RWPE2 (cell line): ENCODE results near the gene REPIN1.

Source experiments
- ATAC-seq: fragments of 200-7000 bp; cut with Tn5 transposase; 3 replicates; pipeline ENCODE4 v1.9.1; 2021; ENCODE audit warnings: low read depth
- DNase-seq: peaks from one replicate; pipeline ENCODE4 v3.0.0-alpha.2; 2020; ENCODE audit warnings: low spot score
- H3K27ac ChIP-seq: fragments of 450-650 bp; 2 replicates; pipeline ENCODE4 v1.5.1; 2017; ENCODE audit warnings: mild to moderate bottlenecking; ENCODE audit not compliant: poor library complexity, severe bottlenecking
- H3K27me3 ChIP-seq: fragments of 250-450 bp; sonication (Bioruptor Pico); 2 replicates; pipeline ENCODE4 v1.5.1; 2021; ENCODE audit warnings: mild to moderate bottlenecking, moderate library complexity; ENCODE audit not compliant: insufficient read depth, poor library complexity, severe bottlenecking
- H3K36me3 ChIP-seq: fragments of 250-450 bp; sonication (Bioruptor Pico); 2 replicates; pipeline ENCODE4 v1.5.1; 2020; ENCODE audit warnings: low read depth, mild to moderate bottlenecking, moderate library complexity
- H3K4me1 ChIP-seq: fragments of 250-450 bp; sonication (Bioruptor Pico); 2 replicates; pipeline ENCODE4 v1.5.1; 2021; ENCODE audit warnings: mild to moderate bottlenecking, moderate library complexity; ENCODE audit not compliant: insufficient read depth, poor library complexity, severe bottlenecking
- H3K4me3 ChIP-seq: fragments of 250-450 bp; sonication (Bioruptor Pico); 2 replicates; pipeline ENCODE4 v1.5.1; 2021; ENCODE audit warnings: mild to moderate bottlenecking, moderate library complexity; ENCODE audit not compliant: severe bottlenecking
- H3K9me3 ChIP-seq: fragments of 250-450 bp; sonication (Bioruptor Pico); 2 replicates; pipeline ENCODE4 v1.5.1; 2021; ENCODE audit warnings: mild to moderate bottlenecking, moderate library complexity; ENCODE audit not compliant: severe bottlenecking
- CTCF ChIP-seq: fragments of 450-650 bp; IDR thresholded peaks from one replicate; pipeline ENCODE4 v1.5.1; 2017; ENCODE audit warnings: mild to moderate bottlenecking, moderate library complexity; ENCODE audit not compliant: poor library complexity, severe bottlenecking

Gene REPIN1

GRCh38 chr7:150340024-150340749 is 28.4 kb upstream of the REPIN1 start:
- no peaks in the 10 kb centered on the region for H3K4me1 ChIP-seq
- peak; percentile 30; the same call in 2 of the 3 replicates for ATAC-seq
- H3K27me3 ChIP-seq = peaks cover 33% of the 10 kb centered on the region
- no peak for DNase-seq
- peaks cover 11% of the 10 kb centered on the region for H3K9me3 ChIP-seq
- no peak overlapping the region for H3K4me3 ChIP-seq
- no peaks in the 10 kb centered on the region for H3K36me3 ChIP-seq
- no peak overlapping the region for H3K27ac ChIP-seq
- TF ChIP-seq CTCF = no peak

- Histone ChIP-seq H3K9me3 (peaks cover 11% of the 10 kb centered on the region), H3K4me3 (no peak overlapping the region), H3K4me1 (no peaks in the 10 kb centered on the region), H3K36me3 (no peaks in the 10 kb centered on the region), H3K27ac (no peak overlapping the region), H3K27me3 (peaks cover 33% of the 10 kb centered on the region)
- DNase-seq (no peak), ATAC-seq (no peak)
- no peak for TF ChIP-seq CTCF
Measured at GRCh38 chr7:150340875-150341262, 27.8 kb upstream of the REPIN1 start.

GRCh38 chr7:150341263-150342120 is 27.1 kb upstream of the REPIN1 start, which contains the start of gene RARRES2:
RARRES2 (minus strand) TSS chr7:150341629; CDS start chr7:150340609, 1,020 bp downstream.
- Histone ChIP-seq H3K27ac (no peak within 1 kb of the TSS), H3K4me3 (no peak within 1 kb of the TSS), H3K9me3 (peaks cover 11% of the 10 kb centered on the region), H3K36me3 (no peaks in the 10 kb centered on the region), H3K4me1 (no peaks in the 10 kb centered on the region), H3K27me3 (peaks cover 33% of the 10 kb centered on the region)
- ATAC-seq (no peak), DNase-seq (no peak)
- TF ChIP-seq CTCF = no peak

DNA sequence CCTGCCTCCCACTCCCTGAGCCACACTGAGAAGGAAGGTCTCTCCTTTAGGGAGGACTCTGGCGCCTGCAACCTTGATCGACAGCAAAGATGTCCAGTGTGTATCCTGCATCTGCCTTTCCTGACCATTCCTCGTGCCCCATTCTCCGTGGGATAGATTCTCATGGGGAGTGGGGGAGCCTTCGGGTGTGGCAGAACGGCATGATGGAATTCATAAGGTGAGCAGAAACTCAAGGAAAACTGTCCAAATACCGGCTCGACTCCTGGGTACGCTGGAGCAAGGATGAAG is 26.6 kb upstream of the REPIN1 start:
- Histone ChIP-seq H3K9me3 (peaks cover 11% of the 10 kb centered on the region), H3K27me3 (peaks cover 33% of the 10 kb centered on the region), H3K4me3 (no peak overlapping the region), H3K27ac (no peak overlapping the region), H3K4me1 (no peaks in the 10 kb centered on the region), H3K36me3 (no peaks in the 10 kb centered on the region)
- TF ChIP-seq CTCF = no peak
- DNase-seq (no peak), ATAC-seq (no peak)

- H3K9me3 ChIP-seq = peaks cover 11% of the 10 kb centered on the region
- H3K4me1 ChIP-seq = no peaks in the 10 kb centered on the region
- ATAC-seq (no peak), DNase-seq (no peak)
- peaks cover 33% of the 10 kb centered on the region for H3K27me3 ChIP-seq
- no peak overlapping the region for H3K27ac ChIP-seq
- no peaks in the 10 kb centered on the region for H3K36me3 ChIP-seq
- TF ChIP-seq CTCF = no peak
- no peak overlapping the region for H3K4me3 ChIP-seq
Measured at GRCh38 chr7:150343225-150343624, 25.4 kb upstream of the REPIN1 start.
